ENCODE measurements around the gene NME9. TPM values are rescaled to one million over a fixed set of nuclear protein-coding genes. Genes with fewer than 3 reads are reported as not detected.

NME9 gene
- total RNA-seq, 1 experiment from 2014 or later, result not detected

DNA sequence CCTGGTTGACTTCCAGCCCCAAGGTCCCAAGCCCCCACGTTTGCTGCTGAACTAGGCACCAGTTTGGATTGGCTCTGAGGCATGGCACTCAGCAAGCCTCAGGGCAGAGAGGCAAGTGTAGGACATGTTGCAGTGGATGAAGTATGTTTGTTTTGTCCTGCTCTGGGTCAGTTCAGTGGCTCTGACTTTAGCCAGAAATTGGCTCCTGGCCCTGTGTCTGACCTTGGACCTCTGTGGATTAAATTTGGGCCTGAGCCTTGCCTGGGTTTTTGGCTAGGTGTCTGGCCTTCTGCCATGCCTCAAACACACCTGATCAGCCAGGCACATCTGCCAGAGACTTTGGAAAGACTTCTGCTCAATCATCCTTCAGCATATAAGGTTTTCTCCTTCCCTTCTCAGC, 15.1 kb upstream of the NME9 start:
- H3K4me1 Mint-ChIP-seq, result peaks cover 10% of the 10 kb centered on the region
- TF ChIP-seq ZNF671 (CRISPR knock-in tag; IDR thresholded peaks at IDR 0.05) (no peak), SMAD4 (CRISPR knock-in tag; IDR thresholded peaks at IDR 0.05) (no peak), NFYB (CRISPR knock-in tag; conservative IDR thresholded peaks at IDR 0.05; ENCODE audit: low read depth) (no peak), ZNF317 (CRISPR knock-in tag; IDR thresholded peaks at IDR 0.05; ENCODE audit: borderline replicate concordance, low read depth) (no peak), KAT7 (CRISPR knock-in tag; IDR thresholded peaks at IDR 0.05; ENCODE audit: borderline replicate concordance) (no peak), ZNF121 (CRISPR knock-in tag; IDR thresholded peaks at IDR 0.05) (no peak), JAZF1 (CRISPR knock-in tag; IDR thresholded peaks at IDR 0.05) (no peak), SP1 (CRISPR knock-in tag; conservative IDR thresholded peaks at IDR 0.05) (no peak), TP53 (CRISPR knock-in tag; IDR thresholded peaks at IDR 0.05) (no peak), OVOL2 (CRISPR knock-in tag; IDR thresholded peaks at IDR 0.05; ENCODE audit: borderline replicate concordance) (no peak), ELF4 (CRISPR knock-in tag; IDR thresholded peaks at IDR 0.05; ENCODE audit: low read depth) (no peak), ZNF396 (CRISPR knock-in tag; IDR thresholded peaks at IDR 0.05; ENCODE audit: borderline replicate concordance) (no peak), MYBL2 (CRISPR knock-in tag; IDR thresholded peaks at IDR 0.05) (no peak)
- TF ChIP-seq, protein P1, sequence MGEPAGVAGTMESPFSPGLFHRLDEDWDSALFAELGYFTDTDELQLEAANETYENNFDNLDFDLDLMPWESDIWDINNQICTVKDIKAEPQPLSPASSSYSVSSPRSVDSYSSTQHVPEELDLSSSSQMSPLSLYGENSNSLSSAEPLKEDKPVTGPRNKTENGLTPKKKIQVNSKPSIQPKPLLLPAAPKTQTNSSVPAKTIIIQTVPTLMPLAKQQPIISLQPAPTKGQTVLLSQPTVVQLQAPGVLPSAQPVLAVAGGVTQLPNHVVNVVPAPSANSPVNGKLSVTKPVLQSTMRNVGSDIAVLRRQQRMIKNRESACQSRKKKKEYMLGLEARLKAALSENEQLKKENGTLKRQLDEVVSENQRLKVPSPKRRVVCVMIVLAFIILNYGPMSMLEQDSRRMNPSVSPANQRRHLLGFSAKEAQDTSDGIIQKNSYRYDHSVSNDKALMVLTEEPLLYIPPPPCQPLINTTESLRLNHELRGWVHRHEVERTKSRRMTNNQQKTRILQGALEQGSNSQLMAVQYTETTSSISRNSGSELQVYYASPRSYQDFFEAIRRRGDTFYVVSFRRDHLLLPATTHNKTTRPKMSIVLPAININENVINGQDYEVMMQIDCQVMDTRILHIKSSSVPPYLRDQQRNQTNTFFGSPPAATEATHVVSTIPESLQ (CRISPR knock-in tag; IDR thresholded peaks at IDR 0.05), result no peak
- TF ChIP-seq, protein P2, sequence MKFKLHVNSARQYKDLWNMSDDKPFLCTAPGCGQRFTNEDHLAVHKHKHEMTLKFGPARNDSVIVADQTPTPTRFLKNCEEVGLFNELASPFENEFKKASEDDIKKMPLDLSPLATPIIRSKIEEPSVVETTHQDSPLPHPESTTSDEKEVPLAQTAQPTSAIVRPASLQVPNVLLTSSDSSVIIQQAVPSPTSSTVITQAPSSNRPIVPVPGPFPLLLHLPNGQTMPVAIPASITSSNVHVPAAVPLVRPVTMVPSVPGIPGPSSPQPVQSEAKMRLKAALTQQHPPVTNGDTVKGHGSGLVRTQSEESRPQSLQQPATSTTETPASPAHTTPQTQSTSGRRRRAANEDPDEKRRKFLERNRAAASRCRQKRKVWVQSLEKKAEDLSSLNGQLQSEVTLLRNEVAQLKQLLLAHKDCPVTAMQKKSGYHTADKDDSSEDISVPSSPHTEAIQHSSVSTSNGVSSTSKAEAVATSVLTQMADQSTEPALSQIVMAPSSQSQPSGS (CRISPR knock-in tag; IDR thresholded peaks at IDR 0.05; ENCODE audit: borderline replicate concordance, low read depth), result no peak
- TF ChIP-seq, protein P3, sequence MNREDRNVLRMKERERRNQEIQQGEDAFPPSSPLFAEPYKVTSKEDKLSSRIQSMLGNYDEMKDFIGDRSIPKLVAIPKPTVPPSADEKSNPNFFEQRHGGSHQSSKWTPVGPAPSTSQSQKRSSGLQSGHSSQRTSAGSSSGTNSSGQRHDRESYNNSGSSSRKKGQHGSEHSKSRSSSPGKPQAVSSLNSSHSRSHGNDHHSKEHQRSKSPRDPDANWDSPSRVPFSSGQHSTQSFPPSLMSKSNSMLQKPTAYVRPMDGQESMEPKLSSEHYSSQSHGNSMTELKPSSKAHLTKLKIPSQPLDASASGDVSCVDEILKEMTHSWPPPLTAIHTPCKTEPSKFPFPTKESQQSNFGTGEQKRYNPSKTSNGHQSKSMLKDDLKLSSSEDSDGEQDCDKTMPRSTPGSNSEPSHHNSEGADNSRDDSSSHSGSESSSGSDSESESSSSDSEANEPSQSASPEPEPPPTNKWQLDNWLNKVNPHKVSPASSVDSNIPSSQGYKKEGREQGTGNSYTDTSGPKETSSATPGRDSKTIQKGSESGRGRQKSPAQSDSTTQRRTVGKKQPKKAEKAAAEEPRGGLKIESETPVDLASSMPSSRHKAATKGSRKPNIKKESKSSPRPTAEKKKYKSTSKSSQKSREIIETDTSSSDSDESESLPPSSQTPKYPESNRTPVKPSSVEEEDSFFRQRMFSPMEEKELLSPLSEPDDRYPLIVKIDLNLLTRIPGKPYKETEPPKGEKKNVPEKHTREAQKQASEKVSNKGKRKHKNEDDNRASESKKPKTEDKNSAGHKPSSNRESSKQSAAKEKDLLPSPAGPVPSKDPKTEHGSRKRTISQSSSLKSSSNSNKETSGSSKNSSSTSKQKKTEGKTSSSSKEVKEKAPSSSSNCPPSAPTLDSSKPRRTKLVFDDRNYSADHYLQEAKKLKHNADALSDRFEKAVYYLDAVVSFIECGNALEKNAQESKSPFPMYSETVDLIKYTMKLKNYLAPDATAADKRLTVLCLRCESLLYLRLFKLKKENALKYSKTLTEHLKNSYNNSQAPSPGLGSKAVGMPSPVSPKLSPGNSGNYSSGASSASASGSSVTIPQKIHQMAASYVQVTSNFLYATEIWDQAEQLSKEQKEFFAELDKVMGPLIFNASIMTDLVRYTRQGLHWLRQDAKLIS (CRISPR knock-in tag; IDR thresholded peaks at IDR 0.05; ENCODE audit: borderline replicate concordance), result no peak
- TF ChIP-seq, protein P4, sequence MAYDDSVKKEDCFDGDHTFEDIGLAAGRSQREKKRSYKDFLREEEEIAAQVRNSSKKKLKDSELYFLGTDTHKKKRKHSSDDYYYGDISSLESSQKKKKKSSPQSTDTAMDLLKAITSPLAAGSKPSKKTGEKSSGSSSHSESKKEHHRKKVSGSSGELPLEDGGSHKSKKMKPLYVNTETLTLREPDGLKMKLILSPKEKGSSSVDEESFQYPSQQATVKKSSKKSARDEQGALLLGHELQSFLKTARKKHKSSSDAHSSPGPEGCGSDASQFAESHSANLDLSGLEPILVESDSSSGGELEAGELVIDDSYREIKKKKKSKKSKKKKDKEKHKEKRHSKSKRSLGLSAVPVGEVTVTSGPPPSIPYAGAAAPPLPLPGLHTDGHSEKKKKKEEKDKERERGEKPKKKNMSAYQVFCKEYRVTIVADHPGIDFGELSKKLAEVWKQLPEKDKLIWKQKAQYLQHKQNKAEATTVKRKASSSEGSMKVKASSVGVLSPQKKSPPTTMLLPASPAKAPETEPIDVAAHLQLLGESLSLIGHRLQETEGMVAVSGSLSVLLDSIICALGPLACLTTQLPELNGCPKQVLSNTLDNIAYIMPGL (CRISPR knock-in tag; IDR thresholded peaks at IDR 0.05), result no peak
- TF ChIP-seq, protein P5, sequence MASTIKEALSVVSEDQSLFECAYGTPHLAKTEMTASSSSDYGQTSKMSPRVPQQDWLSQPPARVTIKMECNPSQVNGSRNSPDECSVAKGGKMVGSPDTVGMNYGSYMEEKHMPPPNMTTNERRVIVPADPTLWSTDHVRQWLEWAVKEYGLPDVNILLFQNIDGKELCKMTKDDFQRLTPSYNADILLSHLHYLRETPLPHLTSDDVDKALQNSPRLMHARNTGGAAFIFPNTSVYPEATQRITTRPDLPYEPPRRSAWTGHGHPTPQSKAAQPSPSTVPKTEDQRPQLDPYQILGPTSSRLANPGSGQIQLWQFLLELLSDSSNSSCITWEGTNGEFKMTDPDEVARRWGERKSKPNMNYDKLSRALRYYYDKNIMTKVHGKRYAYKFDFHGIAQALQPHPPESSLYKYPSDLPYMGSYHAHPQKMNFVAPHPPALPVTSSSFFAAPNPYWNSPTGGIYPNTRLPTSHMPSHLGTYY (CRISPR knock-in tag; IDR thresholded peaks at IDR 0.05), result no peak
- POLR2A ChIA-PET, result no interaction called here

More for the DNA sequence above, 15.1 kb upstream of the NME9 start:
- Mint-ChIP-seq H3K36me3 (no peaks in the 10 kb centered on the region), H3K27ac (no peak overlapping the region), H3K27me3 (ENCODE audit: low read depth) (peaks cover 15% of the 10 kb centered on the region), H3K4me3 (no peak overlapping the region), H3K9me3 (peaks cover 6% of the 10 kb centered on the region; the same call in 1 of the 2 replicates)
- no peak for DNase-seq (ENCODE audit: low spot score)
- ATAC-seq, result no peak
- CTCF ChIA-PET, result no interaction called here
